Loucy (cell line): ENCODE measurements around the gene DGKB.

ENCODE experiments used
- H2AFZ ChIP-seq: fragments of 200-600 bp; sonication (generic); 2 replicates; pipeline ENCODE4 v1.6.0; 2016; ENCODE audit warnings: antibody characterized with exemption, mild to moderate bottlenecking, low read length, moderate library complexity
- H3F3A ChIP-seq: fragments of 200-600 bp; 2 replicates; pipeline ENCODE4 v1.6.0; 2016; ENCODE audit warnings: antibody characterized with exemption, low read depth, mild to moderate bottlenecking
- H3K27me3 ChIP-seq: fragments of 200-600 bp; sonication (generic); 2 replicates; pipeline ENCODE4 v1.6.1; 2014; ENCODE audit warnings: low read length, mild to moderate bottlenecking; ENCODE audit not compliant: insufficient read depth, poor library complexity, severe bottlenecking
- H3K36me3 ChIP-seq: fragments of 200-600 bp; sonication (generic); 2 replicates; pipeline ENCODE4 v1.6.1; 2016; ENCODE audit warnings: low read length; ENCODE audit not compliant: insufficient read depth
- H3K4me1 ChIP-seq: fragments of 200-600 bp; sonication (generic); 2 replicates; pipeline ENCODE4 v1.5.1; 2014; ENCODE audit warnings: low read length, mild to moderate bottlenecking; ENCODE audit not compliant: insufficient read depth, poor library complexity, severe bottlenecking
- H3K4me2 ChIP-seq: fragments of 200-600 bp; sonication (generic); 2 replicates; pipeline ENCODE4 v1.6.0; 2014; ENCODE audit warnings: antibody characterized with exemption, low read length, low read depth, mild to moderate bottlenecking; ENCODE audit not compliant: poor library complexity, severe bottlenecking
- H3K4me3 ChIP-seq: fragments of 200-600 bp; sonication (generic); 2 replicates; pipeline ENCODE4 v1.5.1; 2014; ENCODE audit warnings: low read length, mild to moderate bottlenecking, mixed read lengths; ENCODE audit not compliant: poor library complexity, severe bottlenecking
- H3K79me2 ChIP-seq: fragments of 200-600 bp; sonication (generic); 2 replicates; pipeline ENCODE4 v1.6.1; 2014; ENCODE audit warnings: low read length; ENCODE audit not compliant: insufficient read depth
- H3K9ac ChIP-seq: fragments of 200-600 bp; sonication (generic); 2 replicates; pipeline ENCODE4 v1.6.0; 2014; ENCODE audit warnings: mild to moderate bottlenecking, low read depth, low read length, moderate library complexity; ENCODE audit not compliant: poor library complexity, severe bottlenecking
- H3K9me2 ChIP-seq: fragments of 200-600 bp; sonication (generic); replicated peaks from 2 replicates; pipeline ENCODE4 v1.6.1; 2016; ENCODE audit warnings: low read depth, low read length, mixed read lengths
- H3K9me3 ChIP-seq: fragments of 200-600 bp; sonication (generic); 2 replicates; pipeline ENCODE4 v1.6.1; 2014; ENCODE audit warnings: mild to moderate bottlenecking, antibody characterized with exemption, low read length, low read depth; ENCODE audit not compliant: insufficient read depth
- H4K20me1 ChIP-seq: fragments of 200-600 bp; sonication (generic); 2 replicates; pipeline ENCODE4 v1.6.0; 2014; ENCODE audit warnings: antibody characterized with exemption, low read length, mild to moderate bottlenecking; ENCODE audit not compliant: insufficient read depth, poor library complexity, severe bottlenecking
- CTCF ChIP-seq: fragments of 200-600 bp; sonication (generic); conservative IDR thresholded peaks from 2 replicates; pipeline ENCODE4 v1.5.1; 2014; ENCODE audit warnings: mild to moderate bottlenecking, antibody characterized with exemption, low read length
- EZH2phosphoT487 ChIP-seq: fragments of 200-600 bp; IDR thresholded peaks from 2 replicates; pipeline ENCODE4 v1.6.1; 2018; ENCODE audit warnings: antibody characterized with exemption, mild to moderate bottlenecking, moderate library complexity, borderline replicate concordance

DGKB gene

GRCh38 chr7:14374336-14374735, 528.2 kb downstream of the DGKB start:
- H3F3A ChIP-seq: no peaks in the 10 kb centered on the region
- H3K4me3 ChIP-seq: no peak overlapping the region
- H2AFZ ChIP-seq: no peak overlapping the region
- no peaks in the 10 kb centered on the region for H4K20me1 ChIP-seq
- no peak overlapping the region for H3K4me2 ChIP-seq
- no peaks in the 10 kb centered on the region for H3K36me3 ChIP-seq
- H3K9me3 ChIP-seq: no peaks in the 10 kb centered on the region; the same call in 1 of the 2 replicates
- H3K27me3 ChIP-seq: no peaks in the 10 kb centered on the region
- H3K9ac ChIP-seq: no peak overlapping the region
- H3K4me1 ChIP-seq: no peaks in the 10 kb centered on the region
- H3K9me2 ChIP-seq: no peaks in the 10 kb centered on the region
- TF ChIP-seq EZH2phosphoT487 (no peak), CTCF (no peak)
- H3K79me2 ChIP-seq: no peaks in the 10 kb centered on the region

DNA sequence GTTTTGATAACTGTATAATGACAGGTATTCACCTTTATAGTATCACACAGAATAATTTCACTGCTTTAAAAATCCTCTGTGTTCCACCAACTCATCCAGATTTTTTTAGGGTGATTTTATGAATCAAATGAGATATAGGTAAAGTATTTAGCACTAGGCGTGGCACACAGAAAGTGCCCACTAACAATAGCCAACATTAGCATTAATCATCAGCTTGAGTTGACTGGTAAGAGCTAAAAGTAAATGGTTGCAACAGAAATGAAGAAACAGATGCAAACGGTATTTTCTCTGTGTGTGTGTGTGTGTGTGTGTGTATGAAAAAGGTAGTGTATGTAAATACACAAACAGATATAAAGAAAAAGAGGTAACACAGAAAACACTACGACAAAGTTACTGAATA, 534.3 kb downstream of the DGKB start:
- Histone ChIP-seq H2AFZ (no peak overlapping the region), H3F3A (no peaks in the 10 kb centered on the region), H3K4me3 (no peak overlapping the region), H3K36me3 (no peaks in the 10 kb centered on the region), H3K4me2 (no peak overlapping the region), H3K9me2 (no peaks in the 10 kb centered on the region), H3K9ac (no peak overlapping the region), H3K79me2 (no peaks in the 10 kb centered on the region), H4K20me1 (no peaks in the 10 kb centered on the region), H3K4me1 (no peaks in the 10 kb centered on the region), H3K27me3 (no peaks in the 10 kb centered on the region), H3K9me3 (no peaks in the 10 kb centered on the region; the same call in 1 of the 2 replicates)
- no peak for TF ChIP-seq CTCF

GRCh38 chr7:14351167-14351566, 551.4 kb downstream of the DGKB start:
- no peaks in the 10 kb centered on the region for H3K79me2 ChIP-seq
- no peaks in the 10 kb centered on the region for H3K27me3 ChIP-seq
- H3K4me2 ChIP-seq: no peak overlapping the region

More at GRCh38 chr7:14351167-14351566, 551.4 kb downstream of the DGKB start:
- no peaks in the 10 kb centered on the region for H4K20me1 ChIP-seq
- TF ChIP-seq EZH2phosphoT487 (no peak), CTCF (no peak)
- H3K36me3 ChIP-seq: no peaks in the 10 kb centered on the region
- no peak overlapping the region for H2AFZ ChIP-seq
- no peaks in the 10 kb centered on the region for H3K9me3 ChIP-seq
- no peak overlapping the region for H3K4me3 ChIP-seq
- no peak overlapping the region for H3K9ac ChIP-seq
- H3K9me2 ChIP-seq: no peaks in the 10 kb centered on the region
- no peaks in the 10 kb centered on the region for H3F3A ChIP-seq
- H3K4me1 ChIP-seq: no peaks in the 10 kb centered on the region
